ENCODE results near the gene FOXO4. TPM values are rescaled to one million over a fixed set of nuclear protein-coding genes. Genes with fewer than 3 reads are reported as not detected.

The FOXO4 gene
- total and polyA plus RNA-seq, 10 of the 15 experiments (the other 5 are each of a cell fraction or from before 2014, with no cell fraction given) = 0.05 to 6.9 (median 2.3) TPM

GRCh38 chrX:71128166-71128833, 32.6 kb downstream of the FOXO4 start:
- H3K27ac ChIP-seq (ENCODE audit: control insufficient read depth, insufficient read depth) = no peak overlapping the region
- H3K4me2 ChIP-seq (ENCODE audit: control insufficient read depth, insufficient read depth) = no peak overlapping the region
- H3K36me3 ChIP-seq (ENCODE audit: control insufficient read depth in 2 of 2, insufficient read depth in 2 of 2, low read length in 1 of 2) = peaks cover 1 to 12% of the 10 kb centered on the region in 2 experiments; a peak in 3 of 4 replicates
- DNase-seq (ENCODE audit: low read depth, low spot score) (no peak), FAIRE-seq (no peak), ATAC-seq (no peak)
- no TSS peak for BruUV-seq (replicated peaks)
- H2AFZ ChIP-seq (ENCODE audit: control insufficient read depth, low read depth, low read length) = no peak overlapping the region
- ChIA-PET SMC1A (ENCODE audit: uncharacterized antibody, unreplicated experiment) (interaction anchor here (0.7 to 3.7 kb wide), 7 partner anchors 16 to 51 kb away, joined by 3 to 46 read pairs (median 3); no protein-coding TSS in a partner anchor), RAD21 (ENCODE audit: unreplicated experiment) (interaction anchor here (0.6 to 2.4 kb wide), 6 partner anchors 10 to 31 kb away, joined by 3 to 19 read pairs (median 6); partner anchors contain the start of gene MED12), CTCF (interaction anchor here (0.8 to 3.9 kb wide), 13 partner anchors 10 to 148 kb away, joined by 3 to 82 read pairs (median 5); partner anchors contain the start of gene MED12), POLR2A (interaction anchor here (0.6 to 1.0 kb wide), 2 partner anchors 17 to 29 kb away, joined by 3 to 5 read pairs; partner anchors contain the start of gene IL2RG)
- in situ Hi-C loops (cut with MboI) (no loop called here), intact Hi-C loops (cut with micrococcal nuclease; ENCODE audit: unreplicated experiment) (no loop called here)
- TF ChIP-seq PML (IDR thresholded peaks at IDR 0.05; ENCODE audit: low read length) (no peak), EP300 (IDR thresholded peaks at IDR 0.05; ENCODE audit: borderline replicate concordance in 1 of 2, control insufficient read depth in 1 of 2, low read depth in 2 of 2, low read length in 2 of 2) (no peak), BCL11A (IDR thresholded peaks at IDR 0.05; ENCODE audit: low read depth, low read length) (no peak), BMI1 (IDR thresholded peaks at IDR 0.05; ENCODE audit: borderline replicate concordance) (no peak), PRDM15 (CRISPR knock-in tag; IDR thresholded peaks at IDR 0.05) (no peak)
- no peak overlapping the region for H3K9ac ChIP-seq (ENCODE audit: control insufficient read depth, insufficient read depth, low read length)
- no peaks in the 10 kb centered on the region for H3K27me3 ChIP-seq (replicated peaks in 1 of 2; ENCODE audit: control insufficient read depth in 2 of 2, insufficient read depth in 2 of 2, low read length in 1 of 2)
- no peak overlapping the region for H3K4me3 ChIP-seq
- H3K9me3 ChIP-seq (replicated peaks; ENCODE audit: control insufficient read depth, insufficient read depth, low read length) = no peaks in the 10 kb centered on the region
- WGBS (ENCODE audit: insufficient coverage, insufficient replicate concordance, low lambda C conversion rate, missing lambda C conversion rate) = 73% methylated on average over 12 of the region's 12 CpGs
- H3K4me1 ChIP-seq (ENCODE audit: control insufficient read depth, insufficient read depth, low read length) = no peaks in the 10 kb centered on the region
- no peaks in the 10 kb centered on the region for H3K79me2 ChIP-seq (ENCODE audit: control insufficient read depth, insufficient read depth, low read length)
- no peaks in the 10 kb centered on the region for H4K20me1 ChIP-seq (ENCODE audit: control insufficient read depth, insufficient read depth)

Measured in GM12878 (cell line).